IPS-15b (cell line): ENCODE data around the gene PRKAB2.
A peak's percentile ranks its signal among the peaks of the same experiment; 100 is the strongest.
"Not testable (repeated sequence)": the region's sequence is repeated elsewhere in the genome, so short reads cannot be mapped to it uniquely, and the experiment has no call there.

ENCODE experiments used
- H3K27me3 ChIP-seq: one replicate; pipeline ENCODE4 v1.6.1; 2013; ENCODE audit warnings: low read length; ENCODE audit not compliant: control insufficient read depth, insufficient read depth
- H3K36me3 ChIP-seq: one replicate; pipeline ENCODE4 v1.6.1; 2013; ENCODE audit warnings: low read length; ENCODE audit not compliant: control insufficient read depth, insufficient read depth
- H3K4me1 ChIP-seq: one replicate; pipeline ENCODE4 v1.6.1; 2013; ENCODE audit warnings: mild to moderate bottlenecking, low read length; ENCODE audit not compliant: control insufficient read depth, insufficient read depth
- H3K4me3 ChIP-seq: one replicate; pipeline ENCODE4 v1.5.1; 2013; ENCODE audit warnings: low read depth, low read length
- H3K9ac ChIP-seq: one replicate; pipeline ENCODE4 v1.6.1; 2013; ENCODE audit warnings: low read depth, mild to moderate bottlenecking, low read length
- H3K9me3 ChIP-seq: one replicate; pipeline ENCODE4 v1.6.1; 2013; ENCODE audit warnings: mild to moderate bottlenecking, low read length; ENCODE audit not compliant: control insufficient read depth, insufficient read depth

Gene PRKAB2

DNA sequence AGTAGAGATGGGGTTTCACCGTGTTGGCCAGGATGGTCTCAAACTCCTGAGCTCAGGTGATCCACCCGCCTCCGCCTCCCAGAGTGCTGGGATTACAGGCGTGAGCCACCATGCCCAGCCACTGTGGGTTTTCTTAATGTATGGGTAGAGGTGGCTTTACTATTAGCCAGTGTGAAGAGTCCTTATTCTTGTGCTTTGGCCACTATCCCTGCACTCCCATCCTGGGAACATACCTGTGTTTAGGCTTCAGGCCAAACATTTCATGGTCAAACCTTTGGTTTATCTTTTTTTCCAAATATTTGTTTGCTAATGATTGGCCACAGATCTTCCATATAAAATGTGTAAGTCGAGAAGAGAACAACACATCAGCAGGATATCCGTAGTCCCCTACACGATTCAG lies 36.3 kb upstream of the PRKAB2 start:
- Histone ChIP-seq H3K9ac (no peak overlapping the region), H3K4me1 (no peaks in the 10 kb centered on the region), H3K36me3 (no peaks in the 10 kb centered on the region), H3K9me3 (no peaks in the 10 kb centered on the region), H3K4me3 (no peak overlapping the region), H3K27me3 (no peaks in the 10 kb centered on the region)

DNA sequence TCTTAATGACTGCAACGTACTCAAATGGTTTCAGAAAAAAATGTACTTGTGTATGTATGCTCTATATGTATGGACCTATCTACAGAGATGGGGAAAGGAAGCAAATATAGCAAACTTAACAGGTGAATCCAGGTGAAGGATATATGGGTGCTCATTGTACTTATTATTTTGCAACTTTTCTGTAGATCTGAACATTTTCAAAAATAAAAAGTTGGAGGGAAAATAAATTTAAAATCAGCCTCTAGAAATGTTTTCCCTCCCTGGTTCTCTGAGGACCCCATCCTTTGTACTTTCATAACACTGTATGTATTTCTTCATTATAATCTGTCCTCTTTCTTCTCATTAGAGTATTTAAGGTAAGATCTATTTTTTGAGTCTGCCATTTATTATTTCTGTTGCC lies 34.9 kb upstream of the PRKAB2 start:
- H3K27me3 ChIP-seq = no peaks in the 10 kb centered on the region
- no peak overlapping the region for H3K4me3 ChIP-seq
- H3K4me1 ChIP-seq = no peaks in the 10 kb centered on the region
- H3K36me3 ChIP-seq = no peaks in the 10 kb centered on the region
- H3K9me3 ChIP-seq = no peaks in the 10 kb centered on the region
- H3K9ac ChIP-seq = no peak overlapping the region

DNA sequence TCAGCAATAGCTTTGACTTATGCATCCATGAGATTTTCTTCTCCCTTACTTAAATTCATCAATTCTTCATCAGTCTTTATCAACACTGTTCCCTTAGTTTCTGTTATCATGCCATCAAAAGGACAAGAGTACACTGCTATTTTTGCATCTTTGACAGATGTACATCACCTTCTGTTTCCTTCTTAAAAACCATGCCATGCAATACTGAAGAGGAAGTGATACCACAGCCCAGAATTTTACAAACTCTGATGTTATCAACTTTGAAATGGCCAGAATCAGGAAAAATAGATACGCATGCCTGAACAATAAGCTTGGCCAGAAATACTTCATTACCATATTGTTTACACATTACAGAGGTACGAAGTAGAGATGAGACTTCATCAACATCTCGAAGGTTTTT lies 31.8 kb upstream of the PRKAB2 start:
- H3K4me3 ChIP-seq = no peak overlapping the region
- H3K9me3 ChIP-seq = no peaks in the 10 kb centered on the region
- H3K36me3 ChIP-seq = no peaks in the 10 kb centered on the region
- H3K4me1 ChIP-seq = no peaks in the 10 kb centered on the region
- H3K9ac ChIP-seq = no peak overlapping the region
- H3K27me3 ChIP-seq = no peaks in the 10 kb centered on the region

DNA sequence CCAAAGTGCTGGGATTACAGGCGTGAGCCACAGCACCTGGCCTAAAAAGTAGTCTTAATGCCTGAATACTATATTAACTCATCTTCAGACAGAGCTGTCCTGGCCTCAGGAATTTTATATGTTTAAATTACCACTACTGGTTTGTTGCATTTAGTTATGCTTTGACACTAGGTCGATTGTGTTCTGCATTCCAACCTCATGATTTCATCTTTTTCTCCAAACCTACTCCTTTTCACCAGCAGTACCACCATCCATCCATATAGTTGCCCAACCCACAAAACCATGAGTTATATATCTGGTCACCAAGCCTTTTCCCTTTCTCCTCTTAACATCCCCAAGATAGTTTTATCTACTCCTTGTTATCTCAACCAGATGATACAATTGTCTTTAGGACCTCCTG lies 30.3 kb upstream of the PRKAB2 start:
- Histone ChIP-seq H3K4me1 (no peaks in the 10 kb centered on the region), H3K4me3 (no peak overlapping the region), H3K27me3 (no peaks in the 10 kb centered on the region), H3K9me3 (no peaks in the 10 kb centered on the region), H3K36me3 (no peaks in the 10 kb centered on the region), H3K9ac (no peak overlapping the region)

DNA sequence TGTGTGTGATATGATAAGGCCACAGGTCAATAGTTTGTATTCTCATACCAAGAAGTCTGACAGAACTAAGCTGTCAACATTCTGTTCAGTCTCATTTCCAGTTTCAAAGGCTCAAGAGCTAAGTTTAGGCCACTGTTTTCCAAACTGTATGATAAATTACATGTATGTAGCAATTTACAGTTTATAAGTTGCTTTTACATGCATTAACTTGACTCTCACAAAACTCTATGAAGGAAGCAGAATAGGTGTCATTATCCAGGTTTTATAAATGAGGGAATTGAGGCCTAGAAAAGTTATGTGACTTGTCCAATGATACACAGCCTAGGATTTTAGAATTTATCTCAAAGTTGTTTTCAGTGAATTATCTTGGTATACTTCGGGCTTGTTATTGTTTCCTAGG lies 29.5 kb upstream of the PRKAB2 start:
- H3K36me3 ChIP-seq = no peaks in the 10 kb centered on the region
- H3K4me1 ChIP-seq = no peaks in the 10 kb centered on the region
- no peaks in the 10 kb centered on the region for H3K27me3 ChIP-seq
- H3K4me3 ChIP-seq = no peak overlapping the region
- no peaks in the 10 kb centered on the region for H3K9me3 ChIP-seq
- no peak overlapping the region for H3K9ac ChIP-seq

DNA sequence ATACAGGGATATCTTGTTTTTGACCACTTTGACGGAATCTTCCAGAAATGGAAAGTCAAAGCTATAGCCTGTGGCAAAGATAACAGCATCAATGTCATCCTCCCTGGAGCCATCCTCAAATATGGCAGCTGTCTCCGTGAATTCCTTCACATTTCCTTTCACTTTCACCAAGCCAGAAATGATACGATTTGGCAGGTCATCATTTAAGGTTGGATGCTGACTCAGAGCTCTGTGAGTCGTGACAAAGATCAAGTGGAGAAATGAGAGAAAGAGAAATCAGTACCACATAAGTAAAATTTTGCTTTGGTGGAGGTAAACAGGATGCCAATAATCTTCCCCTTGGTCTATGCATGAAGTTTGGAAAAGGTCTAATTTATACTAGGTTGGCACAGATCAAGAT lies 29.0 kb upstream of the PRKAB2 start:
- Histone ChIP-seq H3K4me1 (no peaks in the 10 kb centered on the region), H3K9me3 (no peaks in the 10 kb centered on the region), H3K9ac (no peak overlapping the region), H3K4me3 (no peak overlapping the region), H3K36me3 (no peaks in the 10 kb centered on the region), H3K27me3 (no peaks in the 10 kb centered on the region)

DNA sequence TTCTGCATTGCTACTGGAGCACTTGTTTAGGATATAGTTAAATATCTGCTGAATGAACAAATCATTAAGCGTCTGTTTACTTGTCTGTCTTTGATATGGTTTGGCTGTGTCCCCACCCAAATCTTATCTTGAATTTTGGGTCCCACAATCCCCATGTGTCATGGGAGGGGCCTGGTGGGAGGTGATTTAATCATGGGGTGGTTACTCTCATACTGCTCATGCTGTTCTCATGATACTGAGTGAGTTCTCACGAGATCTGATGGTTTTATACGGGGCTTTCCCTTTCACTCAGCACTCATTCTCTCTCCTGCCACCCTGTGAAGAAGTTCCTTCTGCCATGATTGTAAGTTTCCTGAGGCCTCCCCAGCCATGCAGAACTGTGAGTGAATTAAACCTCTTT lies 25.1 kb upstream of the PRKAB2 start:
- not testable (repeated sequence) for H3K27me3 ChIP-seq, H3K4me1 ChIP-seq, H3K36me3 ChIP-seq, H3K9me3 ChIP-seq, H3K9ac ChIP-seq, H3K4me3 ChIP-seq

DNA sequence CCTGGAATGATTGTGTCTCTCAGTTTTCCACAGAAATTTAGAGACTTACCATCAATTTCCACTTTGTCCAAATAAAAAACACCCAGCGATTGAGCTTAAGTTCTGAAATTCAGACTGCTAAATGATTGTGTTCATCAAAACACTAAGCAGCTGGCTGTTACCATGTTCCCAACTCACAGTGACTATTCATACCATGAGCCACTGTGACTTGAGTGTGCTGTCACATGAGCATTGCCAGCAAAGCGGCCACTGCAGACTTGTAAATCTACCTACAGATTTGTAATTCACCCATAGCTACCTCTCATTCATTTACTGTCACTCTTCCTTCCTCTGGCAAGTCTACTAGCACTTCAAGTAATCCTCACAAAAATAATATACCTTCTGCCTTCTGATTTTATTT lies 17.2 kb upstream of the PRKAB2 start:
- Histone ChIP-seq H3K27me3 (no peaks in the 10 kb centered on the region), H3K9ac (no peak overlapping the region), H3K36me3 (no peaks in the 10 kb centered on the region), H3K4me3 (no peak overlapping the region), H3K9me3 (no peaks in the 10 kb centered on the region), H3K4me1 (peaks cover 6% of the 10 kb centered on the region)

DNA sequence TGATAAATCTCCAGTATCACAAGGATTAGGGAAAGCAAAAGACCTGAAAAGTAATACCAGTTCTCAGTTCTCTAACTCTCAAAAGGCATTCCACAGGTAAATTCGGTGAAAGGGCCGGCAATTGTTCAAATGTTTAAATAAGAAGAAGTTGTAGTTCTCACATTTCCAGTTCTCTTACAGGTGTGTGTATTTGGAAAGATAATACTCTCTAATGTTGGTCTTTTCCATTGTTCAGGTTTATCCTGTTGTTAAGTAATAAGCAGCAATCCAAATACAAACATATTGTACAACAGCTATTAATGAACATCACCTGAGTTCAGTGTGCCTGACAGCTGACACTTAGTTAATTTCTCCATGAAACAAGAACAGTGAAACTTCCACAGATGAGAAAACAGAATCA lies 13.2 kb upstream of the PRKAB2 start:
- no peaks in the 10 kb centered on the region for H3K9me3 ChIP-seq
- H3K36me3 ChIP-seq = no peaks in the 10 kb centered on the region
- H3K4me3 ChIP-seq = no peak overlapping the region
- peaks cover 6% of the 10 kb centered on the region for H3K4me1 ChIP-seq
- no peaks in the 10 kb centered on the region for H3K27me3 ChIP-seq
- H3K9ac ChIP-seq = no peak overlapping the region

DNA sequence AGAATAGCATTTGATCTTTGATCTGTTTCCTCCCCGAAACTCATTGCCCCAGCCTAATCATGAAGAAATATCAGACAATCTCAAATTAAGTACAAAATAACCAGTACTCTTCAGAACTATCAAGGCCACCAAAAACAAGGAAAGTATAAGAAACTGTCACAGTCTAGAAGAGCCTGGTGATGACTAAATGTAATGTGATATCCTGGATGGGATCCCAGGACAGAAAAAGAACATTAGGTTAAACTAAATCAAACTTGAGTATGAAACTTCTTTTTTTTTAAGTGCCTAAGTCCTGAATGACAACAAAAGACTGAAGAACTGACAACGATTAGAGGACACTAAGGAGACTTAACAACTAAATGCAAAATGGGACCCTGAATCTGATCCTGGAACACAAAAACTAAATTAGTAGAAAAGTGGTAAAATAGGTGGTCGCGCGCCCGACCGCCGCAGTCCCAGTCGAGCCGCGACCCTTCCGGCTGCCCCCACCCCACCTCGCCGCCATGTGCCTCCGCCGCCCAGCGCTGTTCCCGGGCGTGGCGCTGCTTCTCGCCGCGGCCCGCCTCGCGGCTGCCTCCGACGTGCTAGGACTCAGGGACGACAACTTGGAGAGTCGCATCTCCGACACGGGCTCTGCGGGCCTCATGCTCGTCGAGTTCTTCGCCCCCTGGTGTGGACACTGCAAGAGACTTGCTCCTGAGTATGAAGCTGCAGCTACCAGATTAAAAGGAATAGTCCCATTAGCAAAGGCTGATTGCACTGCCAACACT lies 5.5 kb upstream of the PRKAB2 start:
- Histone ChIP-seq H3K27me3 (peaks cover 12% of the 10 kb centered on the region), H3K9ac (no peak overlapping the region), H3K9me3 (no peaks in the 10 kb centered on the region), H3K4me1 (no peaks in the 10 kb centered on the region), H3K4me3 (peak overlapping the region; percentile 20), H3K36me3 (no peaks in the 10 kb centered on the region)

DNA sequence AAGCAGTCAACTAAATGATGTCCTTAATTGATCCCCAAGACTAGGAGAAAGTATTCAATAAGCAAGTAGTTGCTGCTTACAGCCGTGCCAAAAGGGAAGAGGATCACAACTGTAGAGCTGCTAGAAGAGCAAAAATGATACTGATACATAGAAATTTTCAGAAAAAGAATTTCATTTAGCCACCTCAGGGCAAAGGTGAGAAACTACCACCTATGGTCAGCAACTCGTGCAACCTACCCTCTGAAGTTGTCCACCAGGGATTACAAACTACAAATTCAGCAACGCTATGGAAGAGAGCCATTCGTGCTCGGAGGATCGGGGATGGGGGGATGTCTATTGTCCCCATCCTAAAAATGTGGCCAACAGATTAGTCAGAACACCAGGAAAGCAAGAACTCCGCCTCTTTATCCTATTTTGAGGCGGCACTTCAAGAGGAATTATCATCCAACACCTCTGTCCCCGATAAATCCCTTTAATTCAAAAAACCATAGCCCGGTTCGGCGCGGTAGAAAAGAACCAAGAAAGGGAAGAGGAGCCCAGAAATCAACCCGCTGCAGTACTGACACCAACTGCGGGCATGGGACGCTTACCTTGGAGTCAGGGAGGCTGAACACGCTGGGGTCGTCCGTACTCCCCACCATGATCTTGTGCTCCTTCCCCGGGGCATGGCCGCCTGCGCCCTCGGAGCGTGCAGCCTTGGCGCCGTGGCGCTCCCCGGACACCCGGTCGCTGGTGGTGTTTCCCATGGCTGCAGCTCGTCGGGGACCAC lies 687 bp downstream of the PRKAB2 start:
- Histone ChIP-seq H3K4me1 (peaks cover 4% of the 10 kb centered on the region), H3K36me3 (peaks cover 3% of the 10 kb centered on the region), H3K4me3 (peak overlapping the region; percentile 93), H3K9me3 (no peaks in the 10 kb centered on the region), H3K9ac (peak overlapping the region; percentile 82), H3K27me3 (no peaks in the 10 kb centered on the region)
